CMK (cell line): ENCODE data around the gene MAP4K4.
A peak's percentile ranks its signal among the peaks of the same experiment; 100 is the strongest.
"Not testable (repeated sequence)": the region's sequence is repeated elsewhere in the genome, so short reads cannot be mapped to it uniquely, and the experiment has no call there.

Experiments
- DNase-seq: peaks from one replicate; pipeline ENCODE4 v3.0.0-alpha.2; 2010; ENCODE audit warnings: low read depth

Gene MAP4K4

GRCh38 chr2:101768556-101769220 is 71.2 kb downstream of the MAP4K4 start:
- no peak for DNase-seq

- not testable (repeated sequence) for DNase-seq
Observed at GRCh38 chr2:101769726-101770125, 72.2 kb downstream of the MAP4K4 start.

- peak; percentile 29 for DNase-seq
Observed at GRCh38 chr2:101770726-101771125, 73.2 kb downstream of the MAP4K4 start.

DNA sequence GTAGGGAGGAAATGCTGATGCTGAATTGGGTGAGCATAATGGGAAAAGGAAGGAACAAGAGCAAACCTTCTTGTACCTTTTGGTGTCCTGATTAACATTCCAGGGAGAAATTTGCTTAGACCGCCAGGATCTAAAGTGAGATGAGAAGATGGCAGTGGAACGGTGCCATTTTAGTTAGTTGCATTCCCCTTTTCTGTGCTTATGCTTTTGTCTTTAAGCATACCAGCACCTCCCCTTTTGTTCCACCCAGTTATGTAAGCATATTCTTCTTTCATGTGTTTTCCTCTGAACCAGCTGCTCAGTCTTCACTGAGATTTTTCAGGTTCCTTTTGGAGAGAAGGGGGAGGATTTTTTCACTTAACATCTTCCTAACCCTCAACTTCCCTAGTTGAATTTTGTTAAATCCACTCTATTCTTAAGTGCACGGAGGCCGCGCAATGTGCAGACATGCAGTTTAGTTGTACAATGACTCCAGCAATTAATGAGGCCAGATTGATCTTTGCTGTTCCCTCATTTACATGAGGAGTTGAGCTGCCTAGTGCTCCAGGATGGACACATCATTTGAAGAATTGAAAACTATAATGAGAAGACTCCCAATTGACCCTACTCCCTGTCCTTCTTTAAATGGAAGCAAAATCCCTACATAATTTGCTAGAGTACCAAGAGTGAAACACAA is 73.9 kb downstream of the MAP4K4 start:
- no peak for DNase-seq

DNA sequence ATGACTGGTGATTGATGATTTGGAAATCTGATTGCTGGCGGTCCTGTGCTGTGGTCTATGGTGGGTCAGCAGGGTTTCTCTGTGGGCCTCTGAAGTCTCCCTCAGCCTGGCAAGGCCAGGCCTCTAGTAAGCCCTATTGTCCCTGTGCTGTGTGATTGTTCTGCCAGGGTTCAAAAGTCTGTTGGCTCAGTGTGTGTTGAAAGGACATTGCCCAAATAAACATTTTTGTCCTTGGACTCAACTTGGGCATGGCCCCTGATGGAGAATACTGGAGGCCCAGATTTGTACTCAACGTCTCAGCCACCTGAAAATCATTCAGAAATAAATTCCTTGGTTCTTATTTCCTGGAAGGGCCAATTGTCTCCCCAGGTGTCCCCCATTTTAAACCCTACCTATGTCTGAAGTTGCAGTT is 74.4 kb downstream of the MAP4K4 start:
- no peak for DNase-seq

DNA sequence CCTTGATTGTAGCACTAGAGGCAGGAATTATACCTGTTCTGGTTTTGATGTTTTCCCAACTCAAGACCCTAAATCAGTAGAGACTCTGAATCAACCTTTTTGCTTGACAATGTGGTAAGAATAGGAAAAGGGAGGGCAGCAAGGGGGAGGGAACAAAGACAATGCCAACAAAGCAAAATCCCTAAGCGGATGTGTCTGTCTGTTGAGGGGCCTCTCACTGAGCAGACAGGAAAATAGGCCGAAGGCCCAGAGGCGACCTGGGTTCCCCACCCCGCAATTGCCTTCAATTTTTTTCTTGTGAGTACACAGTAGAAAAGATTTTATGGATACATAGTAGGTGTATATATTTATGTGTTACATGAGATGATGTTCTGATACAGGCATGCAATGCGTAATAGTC is 75.6 kb downstream of the MAP4K4 start:
- DNase-seq = no peak

DNA sequence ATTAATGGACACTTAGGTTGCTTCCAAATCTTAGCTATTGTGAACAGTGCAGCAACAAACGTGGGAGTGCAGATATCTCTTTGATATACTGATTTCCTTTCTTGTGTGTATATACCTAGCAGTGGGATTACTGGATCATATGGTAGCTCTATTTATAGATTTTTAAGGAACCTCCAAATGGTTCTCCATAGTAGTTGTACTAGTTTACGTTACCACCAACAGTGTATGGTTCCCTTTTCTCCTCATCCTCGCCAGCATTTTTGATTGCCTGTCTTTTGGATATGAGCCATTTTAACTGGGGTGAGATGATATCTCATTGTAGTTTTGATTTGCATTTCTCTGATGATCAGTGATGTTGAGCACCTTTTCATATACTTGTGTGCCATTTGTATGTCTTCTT is 76.5 kb downstream of the MAP4K4 start:
- not testable (repeated sequence) for DNase-seq

DNA sequence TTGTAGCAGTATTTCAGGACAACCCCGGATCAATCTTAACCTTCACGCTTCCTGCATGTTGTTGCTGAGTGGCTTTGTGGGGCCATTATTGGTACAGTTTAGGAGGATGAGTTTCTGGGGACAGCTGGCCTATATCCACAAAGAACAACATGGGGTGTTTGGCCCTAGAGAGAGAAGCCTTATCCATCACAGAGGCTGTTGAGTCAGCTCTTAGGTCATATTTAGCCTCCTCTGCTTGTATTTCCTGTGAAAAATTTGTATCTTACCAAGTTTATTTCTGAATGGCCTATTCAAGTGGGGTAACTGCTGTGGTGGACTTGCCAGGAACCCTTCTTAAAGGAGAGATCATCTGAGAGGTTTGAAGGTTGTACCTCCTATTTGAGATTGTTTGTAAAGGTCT is 77.6 kb downstream of the MAP4K4 start:
- DNase-seq = no peak

GRCh38 chr2:101775636-101776035 is 78.1 kb downstream of the MAP4K4 start:
- no peak for DNase-seq

DNA sequence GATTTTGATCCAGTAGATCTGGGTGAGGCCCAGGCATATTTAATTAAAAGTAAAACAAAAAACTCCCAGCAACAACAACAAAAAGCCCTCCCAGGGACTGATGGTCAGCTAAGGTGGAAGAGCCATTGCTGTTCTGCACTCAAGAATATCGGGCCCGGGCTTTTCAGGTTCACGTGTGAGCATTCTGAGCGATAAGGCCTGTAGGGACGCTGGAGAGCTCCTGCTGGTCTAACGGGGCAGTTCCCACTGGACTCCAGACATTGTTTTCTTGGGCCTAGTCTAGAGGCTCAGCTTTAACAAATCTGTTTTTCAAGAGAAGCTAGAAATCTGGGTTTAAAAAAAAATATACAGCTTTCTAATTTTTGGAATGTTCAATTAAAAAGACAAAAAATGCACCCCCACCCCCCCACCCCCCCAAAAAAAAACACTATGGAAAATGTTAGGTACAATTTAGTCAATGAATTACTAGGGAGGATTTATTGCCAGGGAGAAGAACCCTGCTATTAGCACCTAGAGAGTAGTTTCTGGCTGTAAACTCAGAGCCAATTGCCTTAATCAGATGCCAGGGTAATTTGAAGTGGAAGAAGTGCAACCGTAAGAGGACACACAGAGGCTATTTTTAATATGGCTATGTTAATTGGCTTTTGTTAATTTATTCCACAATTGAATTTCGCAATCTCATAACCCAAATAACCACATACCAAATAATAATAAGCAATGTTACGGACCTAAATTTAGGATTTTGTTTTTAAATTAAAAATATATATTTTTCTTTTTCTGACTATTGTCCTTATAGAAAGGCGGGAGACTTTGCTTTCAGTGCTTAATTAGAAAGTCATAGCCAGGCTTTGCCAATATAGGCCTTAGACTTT is 78.9 kb downstream of the MAP4K4 start:
- DNase-seq = no peak

- DNase-seq = no peak
Observed at GRCh38 chr2:101777337-101777736, 79.8 kb downstream of the MAP4K4 start.

- DNase-seq = no peak
Observed at GRCh38 chr2:101778102-101778501, 80.6 kb downstream of the MAP4K4 start.

GRCh38 chr2:101779190-101779589 is 81.7 kb downstream of the MAP4K4 start:
- DNase-seq = no peak

DNA sequence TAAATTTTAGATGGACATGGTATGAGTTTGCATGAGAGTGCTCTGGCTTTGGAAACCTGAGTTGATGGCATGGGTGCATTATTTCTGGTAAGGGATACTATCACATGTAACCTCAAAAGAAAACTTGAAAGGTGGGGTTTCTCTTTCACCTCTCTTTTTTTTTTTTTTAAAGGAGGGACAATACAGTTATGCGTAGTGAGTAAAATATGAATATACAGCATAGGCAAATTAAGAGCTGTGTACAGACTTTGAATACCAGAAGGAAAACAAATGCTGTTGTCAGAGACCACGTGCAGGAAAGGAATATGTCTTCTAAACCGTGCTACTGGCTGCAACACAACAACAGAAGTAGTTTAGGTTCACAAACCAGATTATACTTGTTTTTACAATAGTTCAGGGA is 82.1 kb downstream of the MAP4K4 start:
- DNase-seq = no peak

DNA sequence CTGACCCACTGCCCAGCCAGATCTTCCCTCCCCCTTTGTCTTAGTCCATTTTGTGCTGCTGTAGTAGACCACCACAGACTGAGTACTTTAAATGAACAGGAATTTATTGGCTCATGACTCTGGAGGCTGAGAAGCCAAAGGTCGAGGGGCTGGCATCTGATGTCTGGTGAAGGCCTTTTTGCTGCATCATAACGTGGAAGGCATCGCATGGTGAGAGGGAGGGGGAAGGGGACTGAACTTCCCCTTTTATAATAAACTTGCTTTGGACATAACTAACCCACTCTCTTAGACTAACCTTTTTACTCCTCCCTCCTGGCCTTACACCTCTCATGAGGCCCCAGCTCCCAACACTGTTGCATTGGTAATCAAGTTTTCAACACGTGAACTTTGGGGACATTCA is 83.8 kb downstream of the MAP4K4 start:
- DNase-seq = no peak

DNA sequence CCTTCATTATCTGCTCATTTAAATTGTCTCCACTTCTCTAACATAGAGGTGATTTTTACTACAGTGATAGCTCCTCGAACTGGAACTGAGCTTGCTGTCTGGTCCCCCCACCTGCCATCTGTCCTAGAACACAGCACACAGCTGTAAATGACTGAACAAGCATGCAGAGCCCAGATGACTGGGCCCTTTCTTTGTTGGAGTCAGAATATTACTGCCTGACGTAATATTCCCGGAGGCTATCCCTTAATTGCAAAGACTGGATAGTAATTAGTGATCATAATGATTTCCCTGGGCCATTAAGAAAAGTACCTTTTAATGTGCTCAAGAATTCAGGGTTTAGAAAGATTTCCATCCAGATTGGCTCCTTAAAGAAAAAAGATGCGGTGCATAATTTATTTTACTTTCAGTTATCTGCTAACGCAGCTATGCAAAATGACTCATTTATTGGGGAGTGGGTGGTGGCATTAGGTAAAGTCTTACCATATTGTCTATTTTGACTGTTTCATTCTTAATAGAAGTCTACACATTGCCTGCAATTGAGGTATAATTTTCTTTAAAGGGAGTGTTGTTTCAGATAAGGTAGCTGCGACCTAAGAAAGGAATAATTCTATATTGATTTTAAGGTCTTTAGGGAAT is 84.4 kb downstream of the MAP4K4 start:
- DNase-seq = no peak

GRCh38 chr2:101782427-101782792 is 84.9 kb downstream of the MAP4K4 start:
- peak; percentile 41 for DNase-seq

DNA sequence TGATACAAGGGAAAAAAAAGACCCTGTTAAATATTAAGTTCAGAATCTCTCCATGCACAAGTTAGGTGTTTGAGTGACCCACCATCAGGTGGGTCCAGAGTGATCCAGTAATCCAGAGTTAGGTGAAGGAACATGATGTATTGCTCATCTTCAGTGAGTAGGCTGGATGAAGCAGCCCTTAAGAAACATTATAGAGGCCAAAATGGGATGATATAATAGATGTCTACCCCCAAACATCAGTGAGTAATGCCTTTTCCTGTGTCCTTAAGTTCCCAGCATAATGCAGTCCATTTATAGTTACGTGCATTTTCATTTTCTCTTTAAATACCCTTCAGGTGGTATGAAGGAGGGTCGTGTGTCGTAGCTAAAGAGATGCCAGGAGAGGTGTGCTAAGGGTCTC is 89.6 kb downstream of the MAP4K4 start:
- DNase-seq = no peak

DNA sequence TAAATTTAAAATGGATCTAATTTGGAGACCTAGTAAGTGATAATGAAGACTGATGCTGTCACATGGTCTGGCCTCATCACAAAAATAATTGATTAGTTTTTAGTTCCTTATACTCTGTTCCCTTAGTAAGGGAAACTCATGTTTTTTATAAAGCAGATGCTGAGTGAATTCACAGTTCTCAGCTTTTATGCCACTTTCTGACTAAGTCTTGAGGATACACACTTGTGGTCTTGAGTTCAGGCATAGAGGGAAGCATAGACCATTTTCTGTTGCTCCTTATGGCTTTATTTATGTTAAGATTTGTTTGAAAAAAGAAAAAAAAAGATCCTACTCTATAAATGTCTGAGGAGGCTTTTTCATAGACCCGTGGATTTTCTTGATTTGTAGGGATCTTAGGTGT is 91.1 kb downstream of the MAP4K4 start:
- DNase-seq = no peak

- DNase-seq = no peak
Observed at GRCh38 chr2:101788995-101789970, 91.8 kb downstream of the MAP4K4 start.

- DNase-seq = no peak
Observed at GRCh38 chr2:101790416-101790815, 92.9 kb downstream of the MAP4K4 start.
